A549 treated with DMSO at 1 μM for 4 hours (cell line): ENCODE measurements around the gene EID2B. TPM values are rescaled to one million over a fixed set of nuclear protein-coding genes. Genes with fewer than 3 reads are reported as not detected.

Experiments used
- total RNA-seq: library from RNA; stranded (reverse); fragments of 200-300 nt; extraction: Qiagen RNA extraction; gene quantifications from 5 replicates; pipeline ENCODE4 v1.2.3, GENCODE V29; 2022; ENCODE audit warnings: low read depth

EID2B gene
- 6.4 to 12.9 TPM (median 7.5 TPM) in 5 replicates for total RNA-seq

GRCh38 chr19:39532233-39533002, at the start of gene EID2B:
EID2B (minus strand) TSS chr19:39532852; CDS start chr19:39532802, 50 bp downstream.

DNA sequence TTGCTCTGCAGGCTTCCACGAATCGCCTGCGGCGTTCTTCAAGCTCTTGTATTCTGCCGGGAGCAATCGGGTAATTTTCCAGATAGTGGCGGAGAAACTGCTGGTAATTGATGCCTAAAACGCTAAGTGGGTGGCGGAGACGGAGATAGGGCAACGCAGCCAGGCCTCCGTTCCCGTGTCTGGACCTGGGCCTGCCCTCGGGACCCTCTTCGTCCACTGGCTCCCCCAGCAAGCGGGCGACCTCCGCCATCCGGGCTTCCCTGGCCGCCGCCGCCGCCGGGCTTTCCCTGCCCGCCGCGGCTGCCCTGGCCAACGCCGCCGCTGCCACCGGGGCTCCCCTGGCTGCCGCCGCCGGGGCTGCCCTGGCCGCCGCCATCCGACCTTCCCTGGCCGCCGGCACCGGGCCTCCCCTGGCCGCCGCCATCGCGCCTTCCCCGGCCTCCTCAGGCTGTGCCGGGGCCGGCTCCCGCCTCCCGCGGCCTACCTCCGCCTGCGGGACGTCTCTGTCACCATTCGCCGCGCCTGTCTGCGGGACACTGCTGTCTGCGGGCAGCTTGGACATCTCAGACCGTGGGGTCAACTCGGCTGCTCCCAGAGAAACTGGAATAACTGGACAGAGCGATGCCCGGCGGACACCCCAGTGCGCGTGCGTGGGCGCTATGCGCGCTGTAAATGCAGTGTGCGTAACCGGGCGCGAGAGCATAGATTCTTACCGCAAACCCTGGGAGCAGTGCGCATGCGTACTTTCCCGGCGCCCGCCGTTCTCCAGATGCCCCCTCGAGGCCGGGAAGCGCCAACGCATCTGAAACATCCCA, 7.1 kb upstream of the EID2B start, which contains the start of gene EID2:
EID2 (minus strand) TSS at position 644 of the 815 bp plus-strand sequence; CDS start at position 562, 82 bp downstream.

DNA sequence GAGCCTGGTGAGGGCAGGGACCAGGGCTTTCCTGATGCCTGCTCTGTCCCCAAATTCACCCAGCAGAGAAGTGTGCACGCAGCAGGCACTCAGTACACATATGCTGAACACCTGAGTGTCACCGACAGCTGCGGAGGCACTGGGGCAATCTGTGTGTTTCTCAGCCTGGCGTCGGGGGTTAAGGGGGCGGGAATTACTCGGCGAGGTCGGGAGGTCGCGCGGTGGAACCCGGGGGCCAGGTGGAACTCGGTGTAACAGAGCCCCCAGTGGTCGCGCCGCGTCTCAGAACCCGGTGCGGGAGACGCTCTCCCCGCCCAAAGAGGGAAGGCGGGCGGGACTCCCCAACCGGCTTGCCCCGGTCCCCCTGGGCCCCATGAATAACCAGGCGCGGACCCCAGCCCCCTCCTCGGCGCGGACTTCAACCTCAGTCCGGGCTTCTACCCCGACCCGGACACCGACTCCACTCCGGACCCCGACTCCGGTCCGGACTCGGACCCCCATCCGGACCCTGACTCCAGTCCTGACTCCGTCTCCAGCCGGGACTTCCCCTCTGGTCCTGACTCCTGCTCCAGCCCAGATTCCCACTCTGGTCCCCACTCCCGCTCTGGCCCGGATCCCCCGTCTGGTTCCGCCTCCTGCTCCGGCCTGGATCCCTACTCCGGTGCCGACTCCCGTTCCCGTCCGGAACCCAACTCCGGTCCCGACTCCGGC, 17.7 kb downstream of the EID2B start, which contains the start of gene SELENOV:
SELENOV (plus strand) TSS at position 300 of the 711 bp plus-strand sequence; CDS start at position 374, 74 bp downstream.

GRCh38 chr19:39498798-39499642, 33.6 kb downstream of the EID2B start, which contains the start of gene DLL3:
DLL3 (plus strand) TSS chr19:39498947; CDS start chr19:39498975, 28 bp downstream.

Other genes starting within 250 kb of the EID2B start
- gene IFNL1, start 236.4 kb downstream of the EID2B start, total RNA-seq, result 0.15 to 0.28 TPM (median 0.27 TPM) in 3 of 5 replicates, not detected in the others
- 7.6 to 14.2 TPM (median 10.9 TPM) in 5 replicates for gene LRFN1, start 212.0 kb downstream of the EID2B start, total RNA-seq
- 0.24 to 0.83 TPM (median 0.45 TPM) in 5 replicates for gene GMFG, start 196.8 kb downstream of the EID2B start, total RNA-seq
- gene SAMD4B, start 190.4 kb downstream of the EID2B start, total RNA-seq, result 124 to 189 TPM (median 173 TPM) in 5 replicates
- 62.8 to 77.0 TPM (median 70.6 TPM) in 5 replicates for gene PAF1, start 141.7 kb downstream of the EID2B start, total RNA-seq
- 64.5 to 67.1 TPM (median 65.6 TPM) in 5 replicates for gene MED29, start 141.5 kb downstream of the EID2B start, total RNA-seq
- gene ZFP36, start 126.0 kb downstream of the EID2B start, total RNA-seq, result 52.1 to 60.7 TPM (median 57.1 TPM) in 5 replicates
- 38.8 to 65.0 TPM (median 54.8 TPM) in 5 replicates for gene PLEKHG2, start 120.2 kb downstream of the EID2B start, total RNA-seq
- gene RPS16, start 96.9 kb downstream of the EID2B start, total RNA-seq, result 6,546 to 7,499 TPM (median 7,130 TPM) in 5 replicates
- 175 to 216 TPM (median 185 TPM) in 5 replicates for gene SUPT5H, start 87.3 kb downstream of the EID2B start, total RNA-seq
- gene TIMM50, start 52.0 kb downstream of the EID2B start, total RNA-seq, result 173 to 234 TPM (median 221 TPM) in 5 replicates
- gene DLL3, start 33.9 kb downstream of the EID2B start, total RNA-seq, result 4.9 to 10.9 TPM (median 10.4 TPM) in 5 replicates
- gene SELENOV, start 17.7 kb downstream of the EID2B start, total RNA-seq, result not detected in 5 replicates
- gene EID2, start 7.3 kb upstream of the EID2B start, total RNA-seq, result 35.7 to 47.6 TPM (median 43.3 TPM) in 5 replicates
- not detected in 5 replicates for gene LGALS13, start 69.7 kb upstream of the EID2B start, total RNA-seq
- not detected in 5 replicates for gene LGALS16, start 123.1 kb upstream of the EID2B start, total RNA-seq
- not detected in 5 replicates for gene LGALS14, start 171.6 kb upstream of the EID2B start, total RNA-seq
- not detected in 5 replicates for gene CLC, start 205.2 kb upstream of the EID2B start, total RNA-seq
- gene LEUTX, start 246.0 kb upstream of the EID2B start, total RNA-seq, result not detected in 5 replicates